Measurements from ENCODE around the gene PRKCA. TPM values are rescaled to one million over a fixed set of nuclear protein-coding genes. Genes with fewer than 3 reads are reported as not detected.
A peak's percentile ranks its signal among the peaks of the same experiment; 100 is the strongest.

The PRKCA gene
- total and polyA plus RNA-seq, 2 experiments from 2014 or later = 6.4 to 35.4 TPM

- no peak for ATAC-seq
- no peaks in the 10 kb centered on the region for H3K36me3 ChIP-seq (ENCODE audit: insufficient read depth)
- H3K27ac ChIP-seq (ENCODE audit: low read depth) = no peak overlapping the region
- H3K9me2 ChIP-seq (ENCODE audit: insufficient read depth) = 0 out of 2 replicates have a peak, but pooled peaks cover 8% of the 10 kb centered on the region
- no peaks in the 10 kb centered on the region for H3K27me3 ChIP-seq (ENCODE audit: insufficient read depth)
- Mint-ChIP-seq H3K27ac (no peak overlapping the region), H3K4me3 (no peak overlapping the region), H3K9me3 (peaks cover 5% of the 10 kb centered on the region; the same call in 2 of the 3 replicates), H3K36me3 (ENCODE audit: low read depth) (peaks cover 17% of the 10 kb centered on the region), H3K27me3 (ENCODE audit: insufficient read depth, low read depth, poor library complexity) (peaks cover 13% of the 10 kb centered on the region), H3K4me1 (peaks cover 41% of the 10 kb centered on the region)
- no peaks in the 10 kb centered on the region for H3K79me2 ChIP-seq (replicated peaks; ENCODE audit: insufficient read depth)
- H3K4me2 ChIP-seq = no peak overlapping the region
- H2AFZ ChIP-seq = no peak overlapping the region
- no peak for TF ChIP-seq EZH2phosphoT487 (IDR thresholded peaks at IDR 0.05; ENCODE audit: unreplicated experiment)
- no peak for TF ChIP-seq ZNF331 (CRISPR knock-in tag; IDR thresholded peaks at IDR 0.05; ENCODE audit: low read depth)
- TF ChIP-seq STAT1 (IDR thresholded peaks at IDR 0.05; ENCODE audit: unreplicated experiment) = no peak
- peak; percentile 22; the same call in 1 of the 2 replicates for TF ChIP-seq CREB1 (CRISPR knock-in tag; IDR thresholded peaks at IDR 0.05; ENCODE audit: low read depth)
- H3F3A ChIP-seq (replicated peaks; ENCODE audit: low read depth) = 0 out of 2 replicates have a peak, but pooled peaks cover 2% of the 10 kb centered on the region
- peaks cover 22% of the 10 kb centered on the region for H3K4me1 ChIP-seq (ENCODE audit: insufficient read depth)
- no peak for DNase-seq (ENCODE audit: low spot score)
- H3K4me3 ChIP-seq = no peak overlapping the region
- H4K20me1 ChIP-seq (replicated peaks; ENCODE audit: insufficient read depth) = no peaks in the 10 kb centered on the region
These were observed 432.0 kb downstream of the PRKCA start for GRCh38 chr17:66734186-66734943.

GRCh38 chr17:66737524-66737923 is 435.1 kb downstream of the PRKCA start:
- Mint-ChIP-seq H3K27ac (no peak overlapping the region), H3K4me3 (no peak overlapping the region), H3K36me3 (ENCODE audit: low read depth) (peaks cover 12% of the 10 kb centered on the region), H3K9me3 (no peaks in the 10 kb centered on the region; the same call in 2 of the 3 replicates), H3K4me1 (peaks cover 24% of the 10 kb centered on the region), H3K27me3 (ENCODE audit: insufficient read depth, low read depth, poor library complexity) (no peaks in the 10 kb centered on the region)
- H3K36me3 ChIP-seq (ENCODE audit: insufficient read depth) = no peaks in the 10 kb centered on the region
- H2AFZ ChIP-seq = no peak overlapping the region
- H3K4me2 ChIP-seq = no peak overlapping the region
- ATAC-seq (peak; percentile 99), DNase-seq (ENCODE audit: low spot score) (peak; percentile 79)
- H3K9me2 ChIP-seq (ENCODE audit: insufficient read depth) = no peaks in the 10 kb centered on the region
- no peak for TF ChIP-seq EZH2 (IDR thresholded peaks at IDR 0.05; ENCODE audit: low read depth, unreplicated experiment)
- TF ChIP-seq STAT1 (IDR thresholded peaks at IDR 0.05; ENCODE audit: unreplicated experiment) = no peak
- TF ChIP-seq CTCF (conservative IDR thresholded peaks at IDR 0.05; ENCODE audit: low read depth in 2 of 2) = peak; percentile 59 to 81
- TF ChIP-seq ZNF462 (CRISPR knock-in tag; IDR thresholded peaks at IDR 0.05) = no peak
- TF ChIP-seq POLR2AphosphoS5 (IDR thresholded peaks at IDR 0.05; ENCODE audit: low read depth) = no peak
- no peak for TF ChIP-seq EZH2phosphoT487 (IDR thresholded peaks at IDR 0.05; ENCODE audit: unreplicated experiment)
- TF ChIP-seq CREB1 (CRISPR knock-in tag; IDR thresholded peaks at IDR 0.05; ENCODE audit: low read depth) = no peak
- H3K4me1 ChIP-seq (ENCODE audit: insufficient read depth) = peaks cover 7% of the 10 kb centered on the region
- no peaks in the 10 kb centered on the region for H3F3A ChIP-seq (replicated peaks; ENCODE audit: low read depth)
- no peaks in the 10 kb centered on the region for H3K27me3 ChIP-seq (ENCODE audit: insufficient read depth)
- H3K4me3 ChIP-seq = no peak overlapping the region
- H4K20me1 ChIP-seq (replicated peaks; ENCODE audit: insufficient read depth) = no peaks in the 10 kb centered on the region
- H3K79me2 ChIP-seq (replicated peaks; ENCODE audit: insufficient read depth) = no peaks in the 10 kb centered on the region
- H3K27ac ChIP-seq (ENCODE audit: low read depth) = no peak overlapping the region
